Tibial artery (tissue), 4 donors: ENCODE results near the gene GLS2.

Source experiments
- DNase-seq, 2 donors: peaks; one replicate each; pipeline ENCODE4 v3.0.0-alpha.2; 2019
- H3K27ac ChIP-seq, 2 donors: fragments of 200-600 bp; sonication (generic) in 1 of 2; 1 replicate in 1 of 2; 2 replicates in 1 of 2; pipeline ENCODE4 v1.5.1; 2018 to 2019; ENCODE audit warnings: mild to moderate bottlenecking in 1 of 2
- H3K27me3 ChIP-seq, 2 donors: fragments of 200-600 bp; sonication (generic) in 1 of 2; one replicate each; pipeline versions ENCODE4 v1.5.1 to v1.6.0; 2016 to 2019
- H3K36me3 ChIP-seq, 3 donors: fragments of 200-600 bp; sonication (generic) in 2 of 3; one replicate each; pipeline ENCODE4 v1.5.1; 2016 to 2019; ENCODE audit warnings: mild to moderate bottlenecking in 2 of 3
- H3K4me1 ChIP-seq, 4 donors: fragments of 200-600 bp; sonication (generic) in 2 of 4; 1 replicate in 3 of 4; 2 replicates in 1 of 4; pipeline ENCODE4 v1.5.1; 2016 to 2019
- H3K4me3 ChIP-seq, 2 donors: fragments of 200-600 bp; sonication (generic) in 1 of 2; 1 replicate in 1 of 2; 2 replicates in 1 of 2; pipeline ENCODE4 v1.5.1; 2018 to 2019; ENCODE audit warnings: mild to moderate bottlenecking in 2 of 2
- H3K9me3 ChIP-seq, 3 donors: fragments of 200-600 bp; sonication (generic) in 1 of 3; one replicate each; pipeline ENCODE4 v1.5.1; 2016 to 2019
- intact Hi-C: fragments of 100-400 bp; cut with DNase I; formaldehyde crosslinking; loops from one replicate; pipeline ENCODE4 v1.15.0; 2023; ENCODE audit warnings: low total_unique reads
- TF ChIP-seq, protein P1 (sequence below), 2 experiments: fragments of 200-600 bp in 1 of 2; fragments of 450-650 bp in 1 of 2; IDR thresholded peaks; one replicate each; pipeline ENCODE4 v1.5.1; 2017 to 2019; ENCODE audit warnings: antibody characterized with exemption in 2 of 2, mild to moderate bottlenecking in 1 of 2, moderate library complexity in 1 of 2

The GLS2 gene

DNA sequence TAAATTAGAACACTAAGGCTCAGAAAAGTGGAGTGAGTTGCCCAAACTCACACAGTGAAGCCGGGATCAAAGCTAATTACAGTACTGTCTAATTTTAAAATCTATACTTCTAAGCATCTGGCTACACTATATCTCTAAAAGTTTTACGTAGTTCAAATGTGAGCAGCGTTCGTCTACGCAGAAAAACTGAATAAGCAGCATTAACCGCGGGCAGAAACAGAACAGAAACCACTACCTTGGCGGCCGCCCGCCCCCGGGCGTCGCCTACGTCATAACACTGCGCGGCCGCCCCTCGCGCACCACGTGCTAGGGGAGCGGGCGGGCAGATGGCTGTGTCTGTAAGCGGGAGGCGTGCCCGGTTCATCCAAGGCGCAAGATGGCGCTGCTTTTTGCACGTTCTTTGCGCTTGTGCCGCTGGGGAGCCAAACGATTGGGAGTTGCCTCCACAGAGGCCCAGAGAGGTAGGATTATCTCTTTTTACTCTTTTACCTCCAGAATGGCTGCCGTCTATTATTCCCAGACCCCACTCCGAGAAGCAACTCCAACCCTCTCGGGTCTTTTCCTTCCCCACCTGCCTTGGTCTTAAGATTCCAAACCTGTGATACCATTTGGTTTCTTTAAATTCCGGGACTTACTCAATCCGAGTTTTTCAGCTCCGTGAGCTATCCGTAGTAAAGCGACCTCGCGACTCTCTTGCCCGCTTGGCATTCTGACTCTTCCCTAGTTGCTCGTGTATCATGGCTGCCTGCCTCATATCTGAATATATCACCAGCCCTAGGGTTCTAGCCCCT is 19.6 kb downstream of the GLS2 start, which contains the start of gene SPRYD4:
Gene SPRYD4, plus strand, starts transcription at position 363 of the 791 bp plus-strand sequence. Its CDS starts 14 bp downstream, at position 377.
- DNase-seq, result peak; percentile 93 to 95
- intact Hi-C loops, result loop anchor here (5.0 to 10.0 kb wide), 3 partner anchors 146 to 351 kb away; partner anchors contain the start of genes RPL41 and ZC3H10

DNA sequence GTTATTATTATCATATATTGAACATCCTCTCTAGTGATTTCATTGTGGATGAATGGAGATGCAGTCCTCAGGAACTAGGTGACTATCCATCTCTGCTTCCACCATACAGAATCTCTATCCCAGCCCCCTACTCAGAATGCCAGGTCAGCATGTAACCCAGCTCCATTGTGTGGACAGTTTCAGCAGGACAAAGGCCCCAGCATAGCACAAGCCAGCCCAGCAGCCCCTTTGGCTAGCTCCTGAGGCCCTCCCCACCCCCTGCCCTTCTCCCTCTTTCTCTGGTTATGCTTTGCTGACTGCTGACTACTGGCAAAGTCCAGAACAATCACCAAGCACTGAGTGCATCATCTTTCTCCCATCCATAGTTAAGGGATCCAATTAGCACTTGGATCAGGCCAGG is 25.4 kb downstream of the GLS2 start:
- no peak overlapping the region for H3K27ac ChIP-seq
- H3K4me1 ChIP-seq, result peaks cover 0 to 2% (median 0%) of the 10 kb centered on the region in 4 donors

More for the DNA sequence above, 19.6 kb downstream of the GLS2 start, which contains the start of gene SPRYD4:
- Histone ChIP-seq H3K36me3 (peaks cover 0 to 16% (median 7%) of the 10 kb centered on the region in 3 donors), H3K27me3 (no peaks in the 10 kb centered on the region), H3K9me3 (no peaks in the 10 kb centered on the region), H3K4me3 (peak within 1 kb of the TSS; percentile 60 to 82), H3K4me1 (peaks cover 0 to 21% (median 15%) of the 10 kb centered on the region in 4 donors), H3K27ac (peak within 1 kb of the TSS; percentile 84 to 89)
- TF ChIP-seq, protein P1, sequence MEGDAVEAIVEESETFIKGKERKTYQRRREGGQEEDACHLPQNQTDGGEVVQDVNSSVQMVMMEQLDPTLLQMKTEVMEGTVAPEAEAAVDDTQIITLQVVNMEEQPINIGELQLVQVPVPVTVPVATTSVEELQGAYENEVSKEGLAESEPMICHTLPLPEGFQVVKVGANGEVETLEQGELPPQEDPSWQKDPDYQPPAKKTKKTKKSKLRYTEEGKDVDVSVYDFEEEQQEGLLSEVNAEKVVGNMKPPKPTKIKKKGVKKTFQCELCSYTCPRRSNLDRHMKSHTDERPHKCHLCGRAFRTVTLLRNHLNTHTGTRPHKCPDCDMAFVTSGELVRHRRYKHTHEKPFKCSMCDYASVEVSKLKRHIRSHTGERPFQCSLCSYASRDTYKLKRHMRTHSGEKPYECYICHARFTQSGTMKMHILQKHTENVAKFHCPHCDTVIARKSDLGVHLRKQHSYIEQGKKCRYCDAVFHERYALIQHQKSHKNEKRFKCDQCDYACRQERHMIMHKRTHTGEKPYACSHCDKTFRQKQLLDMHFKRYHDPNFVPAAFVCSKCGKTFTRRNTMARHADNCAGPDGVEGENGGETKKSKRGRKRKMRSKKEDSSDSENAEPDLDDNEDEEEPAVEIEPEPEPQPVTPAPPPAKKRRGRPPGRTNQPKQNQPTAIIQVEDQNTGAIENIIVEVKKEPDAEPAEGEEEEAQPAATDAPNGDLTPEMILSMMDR (IDR thresholded peaks at IDR 0.05), result peak; percentile 17 to 21

DNA sequence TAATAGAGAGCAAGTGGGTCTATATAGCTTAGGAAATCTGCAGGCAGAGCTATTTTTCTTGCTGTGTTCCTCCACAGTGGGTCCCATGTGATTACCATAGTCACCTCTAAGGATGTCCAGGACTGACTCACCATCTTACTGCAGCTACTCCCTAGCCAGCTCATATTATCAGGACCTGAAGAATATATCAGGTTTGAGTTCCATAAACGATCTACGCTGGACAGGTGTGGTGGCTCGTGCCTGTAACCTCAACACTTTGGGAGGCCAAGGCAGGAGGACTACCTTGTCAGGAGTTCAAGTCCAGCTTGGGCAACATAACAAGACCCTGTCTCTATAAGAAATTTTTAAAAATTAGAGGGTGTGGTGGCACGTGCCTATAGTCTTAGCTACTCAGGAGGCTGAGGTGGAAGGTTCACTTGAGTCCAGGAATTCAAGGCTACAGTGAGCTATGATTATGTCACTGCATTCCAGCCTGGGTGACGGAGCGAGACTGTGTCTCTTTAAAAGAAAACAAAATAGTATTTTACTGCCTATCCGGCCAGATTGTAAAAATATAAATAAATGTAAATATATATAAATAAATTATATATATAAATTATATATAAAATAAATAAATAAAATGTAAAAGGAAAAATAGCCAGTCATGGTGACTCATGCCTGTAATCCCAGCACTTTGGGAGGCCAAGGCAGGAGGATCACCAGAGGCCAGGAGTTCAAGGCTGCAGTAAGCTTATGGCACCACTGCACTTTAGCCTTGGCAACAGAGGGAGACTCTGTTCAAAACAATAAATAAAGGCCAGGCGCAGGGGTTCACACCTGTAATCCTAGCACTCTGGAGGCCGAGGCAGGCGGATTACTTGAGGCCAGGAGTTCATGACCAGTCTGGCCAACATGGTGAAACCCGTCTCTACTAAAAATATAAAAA is 26.5 kb downstream of the GLS2 start:
- no peaks in the 10 kb centered on the region for H3K4me1 ChIP-seq
- intact Hi-C loops, result loop anchor here (10.0 kb wide), 1 partner anchor 267 kb away; no protein-coding TSS in a partner anchor
- no peaks in the 10 kb centered on the region for H3K36me3 ChIP-seq
- TF ChIP-seq, protein P1 (IDR thresholded peaks at IDR 0.05), result no peak
- no peak overlapping the region for H3K27ac ChIP-seq
- H3K27me3 ChIP-seq, result no peaks in the 10 kb centered on the region
- no peak overlapping the region for H3K4me3 ChIP-seq
- no peaks in the 10 kb centered on the region for H3K9me3 ChIP-seq
- DNase-seq, result no peak

More for the DNA sequence above, 25.4 kb downstream of the GLS2 start:
- no peaks in the 10 kb centered on the region for H3K9me3 ChIP-seq
- no peaks in the 10 kb centered on the region for H3K27me3 ChIP-seq
- no peak for DNase-seq
- no peak overlapping the region for H3K4me3 ChIP-seq
- TF ChIP-seq, protein P1 (IDR thresholded peaks at IDR 0.05), result no peak
- intact Hi-C loops, result loop anchor here (10.0 kb wide), 1 partner anchor 268 kb away; no protein-coding TSS in a partner anchor
- H3K36me3 ChIP-seq, result no peaks in the 10 kb centered on the region

DNA sequence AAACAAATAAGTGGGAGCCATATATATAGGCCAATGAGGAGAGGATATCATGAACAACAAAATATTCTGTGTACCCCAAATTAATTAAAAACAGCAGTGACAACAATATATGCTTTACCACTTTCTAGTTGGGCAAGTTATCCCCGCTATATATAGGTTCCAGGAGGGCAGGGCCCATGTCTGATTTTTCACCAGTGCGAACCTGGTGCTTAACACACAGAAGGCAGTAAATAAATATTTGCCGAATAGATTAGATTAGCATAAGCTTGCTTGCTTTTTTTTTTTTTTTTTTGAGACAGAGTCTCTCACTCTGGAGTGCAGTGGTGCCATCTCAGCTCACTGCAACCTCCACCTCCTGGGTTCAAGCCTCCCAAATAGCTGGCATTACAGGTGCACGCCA is 30.1 kb downstream of the GLS2 start:
- no peak for DNase-seq
- peaks cover 0 to 15% of the 10 kb centered on the region in 2 donors for H3K27me3 ChIP-seq
- TF ChIP-seq, protein P1 (IDR thresholded peaks at IDR 0.05), result no peak
- no peaks in the 10 kb centered on the region for H3K4me1 ChIP-seq
- H3K27ac ChIP-seq, result no peak overlapping the region
- H3K9me3 ChIP-seq, result no peaks in the 10 kb centered on the region
- no peak overlapping the region for H3K4me3 ChIP-seq
- intact Hi-C loops, result no loop called here
- H3K36me3 ChIP-seq, result no peaks in the 10 kb centered on the region

DNA sequence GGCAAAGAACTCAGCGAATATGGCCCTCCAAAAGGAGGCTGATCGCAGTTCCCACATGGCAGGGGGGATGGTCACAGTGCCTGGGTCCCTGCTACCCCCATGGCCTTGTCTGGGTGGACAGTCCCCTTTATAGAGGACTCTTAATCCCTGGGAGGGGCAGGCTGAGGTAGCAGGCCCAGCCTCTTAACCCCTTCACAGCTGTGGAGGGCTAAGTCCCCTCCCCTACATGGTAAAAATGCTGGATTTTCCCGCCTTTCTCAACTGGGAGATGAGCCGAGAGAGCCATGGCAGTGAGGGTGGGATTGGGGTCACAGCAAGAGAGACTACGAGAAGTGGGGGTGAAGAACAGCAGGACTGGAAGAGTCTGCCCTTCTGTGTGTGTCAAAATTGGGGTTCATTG is 33.4 kb downstream of the GLS2 start, which contains the start of gene MIP:
Gene MIP, minus strand, starts transcription at position 101 of the 400 bp plus-strand sequence. Its CDS starts 44 bp downstream, at position 57.
- H3K36me3 ChIP-seq, result no peaks in the 10 kb centered on the region
- no peak within 1 kb of the TSS for H3K27ac ChIP-seq
- TF ChIP-seq, protein P1 (IDR thresholded peaks at IDR 0.05), result no peak
- no peak for DNase-seq
- H3K27me3 ChIP-seq, result peaks cover 0 to 15% of the 10 kb centered on the region in 2 donors
- H3K9me3 ChIP-seq, result no peaks in the 10 kb centered on the region
- H3K4me1 ChIP-seq, result peaks cover 0 to 4% (median 0%) of the 10 kb centered on the region in 4 donors
- intact Hi-C loops, result no loop called here
- H3K4me3 ChIP-seq, result no peak within 1 kb of the TSS
